DOHH2 (cell line): ENCODE results near the gene SUPT4H1.

Experiments
- H3F3A ChIP-seq: fragments of 200-600 bp; sonication (generic), shearing (Covaris generic); 2 replicates; pipeline ENCODE4 v1.6.0; 2016; ENCODE audit warnings: antibody characterized with exemption, mild to moderate bottlenecking; ENCODE audit not compliant: control insufficient read depth, insufficient read depth
- H3K27ac ChIP-seq: fragments of 200-600 bp; sonication (generic); 2 replicates; pipeline ENCODE4 v1.5.1; 2014; ENCODE audit warnings: low read depth, mild to moderate bottlenecking, low read length, moderate library complexity
- H3K27me3 ChIP-seq: fragments of 200-600 bp; sonication (generic); 2 replicates; pipeline ENCODE4 v1.6.1; 2014; ENCODE audit warnings: mild to moderate bottlenecking, low read length, mixed read lengths; ENCODE audit not compliant: control insufficient read depth
- H3K36me3 ChIP-seq: fragments of 200-600 bp; sonication (generic); 2 replicates; pipeline ENCODE4 v1.6.1; 2014; ENCODE audit warnings: mild to moderate bottlenecking, low read length, moderate library complexity, mixed read lengths; ENCODE audit not compliant: control insufficient read depth
- H3K4me1 ChIP-seq: fragments of 200-600 bp; sonication (generic); 2 replicates; pipeline ENCODE4 v1.6.1; 2014; ENCODE audit warnings: mild to moderate bottlenecking, low read length, mixed read lengths; ENCODE audit not compliant: control insufficient read depth
- H3K4me2 ChIP-seq: fragments of 200-600 bp; sonication (generic); 2 replicates; pipeline ENCODE4 v1.6.0; 2014; ENCODE audit warnings: mild to moderate bottlenecking, low read length, moderate library complexity
- H3K4me3 ChIP-seq: fragments of 200-600 bp; sonication (generic); 2 replicates; pipeline ENCODE4 v1.5.1; 2014; ENCODE audit warnings: mild to moderate bottlenecking, low read length, mixed read lengths
- H3K79me2 ChIP-seq: fragments of 200-600 bp; sonication (generic); 2 replicates; pipeline ENCODE4 v1.6.1; 2014; ENCODE audit warnings: mild to moderate bottlenecking, low read length, mixed read lengths; ENCODE audit not compliant: control insufficient read depth
- H3K9me2 ChIP-seq: fragments of 200-600 bp; sonication (generic); replicated peaks from 2 replicates; pipeline ENCODE4 v1.6.1; 2014; ENCODE audit warnings: mild to moderate bottlenecking, low read length, mixed read lengths; ENCODE audit not compliant: control insufficient read depth
- H3K9me3 ChIP-seq: fragments of 200-600 bp; sonication (generic); 2 replicates; pipeline ENCODE4 v1.6.1; 2014; ENCODE audit warnings: antibody characterized with exemption, low read length, mixed read lengths; ENCODE audit not compliant: control insufficient read depth, insufficient read depth
- H4K20me1 ChIP-seq: fragments of 200-600 bp; sonication (generic); 2 replicates; pipeline ENCODE4 v1.6.0; 2014; ENCODE audit warnings: low read depth, mild to moderate bottlenecking, antibody characterized with exemption, low read length, moderate library complexity; ENCODE audit not compliant: control insufficient read depth, insufficient read depth
- EZH2phosphoT487 ChIP-seq: fragments of 200-600 bp; sonication (generic); IDR thresholded peaks from 2 replicates; pipeline ENCODE4 v1.6.1; 2017; ENCODE audit warnings: borderline replicate concordance, mild to moderate bottlenecking, antibody characterized with exemption, low read length, moderate library complexity, mixed read lengths
- TF ChIP-seq, protein P1 (sequence below): fragments of 200-600 bp; sonication (generic); IDR thresholded peaks from one replicate; pipeline ENCODE4 v1.5.1; 2014; ENCODE audit warnings: antibody characterized with exemption, mild to moderate bottlenecking, low read depth, low read length; ENCODE audit not compliant: poor library complexity, severe bottlenecking

SUPT4H1 gene

DNA sequence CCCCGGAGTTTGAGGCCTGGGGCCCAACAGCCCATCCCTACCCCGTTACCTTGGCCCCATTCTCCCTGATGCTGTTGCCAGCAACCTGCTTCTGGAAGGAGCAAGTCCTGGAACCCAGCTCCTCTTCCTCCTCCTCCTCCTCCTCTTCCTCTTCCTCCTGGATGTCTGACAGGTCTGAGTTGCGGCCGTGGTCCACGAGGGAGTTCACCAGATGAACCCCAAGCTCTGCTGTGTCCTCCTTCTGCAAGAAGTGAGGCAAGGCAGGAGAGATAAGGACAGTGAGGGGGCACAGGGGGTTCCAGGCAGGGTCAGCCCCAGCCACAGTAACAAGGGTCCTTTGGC is 42.1 kb downstream of the SUPT4H1 start:
- no peak for TF ChIP-seq EZH2phosphoT487
- TF ChIP-seq, protein P1, sequence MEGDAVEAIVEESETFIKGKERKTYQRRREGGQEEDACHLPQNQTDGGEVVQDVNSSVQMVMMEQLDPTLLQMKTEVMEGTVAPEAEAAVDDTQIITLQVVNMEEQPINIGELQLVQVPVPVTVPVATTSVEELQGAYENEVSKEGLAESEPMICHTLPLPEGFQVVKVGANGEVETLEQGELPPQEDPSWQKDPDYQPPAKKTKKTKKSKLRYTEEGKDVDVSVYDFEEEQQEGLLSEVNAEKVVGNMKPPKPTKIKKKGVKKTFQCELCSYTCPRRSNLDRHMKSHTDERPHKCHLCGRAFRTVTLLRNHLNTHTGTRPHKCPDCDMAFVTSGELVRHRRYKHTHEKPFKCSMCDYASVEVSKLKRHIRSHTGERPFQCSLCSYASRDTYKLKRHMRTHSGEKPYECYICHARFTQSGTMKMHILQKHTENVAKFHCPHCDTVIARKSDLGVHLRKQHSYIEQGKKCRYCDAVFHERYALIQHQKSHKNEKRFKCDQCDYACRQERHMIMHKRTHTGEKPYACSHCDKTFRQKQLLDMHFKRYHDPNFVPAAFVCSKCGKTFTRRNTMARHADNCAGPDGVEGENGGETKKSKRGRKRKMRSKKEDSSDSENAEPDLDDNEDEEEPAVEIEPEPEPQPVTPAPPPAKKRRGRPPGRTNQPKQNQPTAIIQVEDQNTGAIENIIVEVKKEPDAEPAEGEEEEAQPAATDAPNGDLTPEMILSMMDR, result no peak
- H3K9me2 ChIP-seq, result no peaks in the 10 kb centered on the region
- no peak overlapping the region for H3K4me3 ChIP-seq
- no peaks in the 10 kb centered on the region for H3K27me3 ChIP-seq
- H3K79me2 ChIP-seq, result no peaks in the 10 kb centered on the region
- H4K20me1 ChIP-seq, result no peaks in the 10 kb centered on the region
- no peaks in the 10 kb centered on the region for H3K9me3 ChIP-seq
- no peaks in the 10 kb centered on the region for H3F3A ChIP-seq
- no peak overlapping the region for H3K4me2 ChIP-seq
- no peaks in the 10 kb centered on the region for H3K4me1 ChIP-seq
- H3K36me3 ChIP-seq, result no peaks in the 10 kb centered on the region
- H3K27ac ChIP-seq, result no peak overlapping the region

DNA sequence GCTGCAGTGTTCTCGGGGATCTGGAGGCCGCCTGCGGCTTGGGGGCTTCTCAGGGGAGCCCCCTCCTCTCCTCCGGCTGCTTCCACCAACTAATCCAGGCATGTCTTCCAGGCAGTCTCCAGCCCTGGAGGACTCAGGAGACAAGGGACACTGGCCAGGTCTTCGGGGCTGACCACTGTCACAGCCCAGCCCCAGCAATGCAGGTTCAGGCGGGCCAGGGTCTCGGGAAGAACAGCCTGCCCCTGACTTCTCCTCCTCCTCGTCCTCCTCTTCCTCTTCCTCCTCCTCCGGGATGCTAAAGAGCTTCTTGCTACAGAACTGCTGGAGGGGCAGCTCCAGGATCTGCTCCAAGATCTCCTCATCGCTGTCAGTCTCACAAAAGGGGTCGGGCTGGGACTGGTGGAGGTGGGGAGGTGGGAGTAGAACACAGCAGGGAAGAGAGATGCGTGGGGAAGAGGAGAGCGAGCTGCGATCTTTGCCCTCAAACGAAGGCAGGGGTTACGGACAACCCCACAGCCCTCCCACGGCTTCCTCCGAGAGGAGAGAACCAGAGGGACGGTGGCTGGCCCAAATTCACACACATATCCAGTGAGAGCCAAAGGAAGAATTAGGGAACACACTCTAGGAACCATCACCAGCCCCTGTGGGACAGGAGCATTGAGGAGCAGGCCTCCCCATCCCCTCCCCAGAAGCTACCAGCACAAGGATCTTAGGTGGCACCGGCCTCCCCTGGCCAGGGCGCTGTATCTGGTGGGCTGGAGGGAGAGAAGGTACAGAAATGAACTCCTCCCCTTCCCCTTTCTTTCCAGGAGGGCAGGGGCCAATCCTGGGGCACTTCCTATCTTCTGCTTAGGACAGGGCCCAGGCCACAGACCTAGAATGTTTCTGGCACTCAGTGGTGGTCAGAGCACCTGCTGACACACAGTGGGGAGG is 42.8 kb downstream of the SUPT4H1 start:
- Histone ChIP-seq H3K27ac (no peak overlapping the region), H3K79me2 (no peaks in the 10 kb centered on the region), H3K4me2 (no peak overlapping the region), H3K9me3 (no peaks in the 10 kb centered on the region), H3K4me3 (no peak overlapping the region), H3K9me2 (no peaks in the 10 kb centered on the region), H3K27me3 (no peaks in the 10 kb centered on the region), H3K36me3 (no peaks in the 10 kb centered on the region), H4K20me1 (no peaks in the 10 kb centered on the region), H3K4me1 (no peaks in the 10 kb centered on the region), H3F3A (no peaks in the 10 kb centered on the region)
- TF ChIP-seq EZH2phosphoT487, result no peak
- TF ChIP-seq, protein P1, result no peak

DNA sequence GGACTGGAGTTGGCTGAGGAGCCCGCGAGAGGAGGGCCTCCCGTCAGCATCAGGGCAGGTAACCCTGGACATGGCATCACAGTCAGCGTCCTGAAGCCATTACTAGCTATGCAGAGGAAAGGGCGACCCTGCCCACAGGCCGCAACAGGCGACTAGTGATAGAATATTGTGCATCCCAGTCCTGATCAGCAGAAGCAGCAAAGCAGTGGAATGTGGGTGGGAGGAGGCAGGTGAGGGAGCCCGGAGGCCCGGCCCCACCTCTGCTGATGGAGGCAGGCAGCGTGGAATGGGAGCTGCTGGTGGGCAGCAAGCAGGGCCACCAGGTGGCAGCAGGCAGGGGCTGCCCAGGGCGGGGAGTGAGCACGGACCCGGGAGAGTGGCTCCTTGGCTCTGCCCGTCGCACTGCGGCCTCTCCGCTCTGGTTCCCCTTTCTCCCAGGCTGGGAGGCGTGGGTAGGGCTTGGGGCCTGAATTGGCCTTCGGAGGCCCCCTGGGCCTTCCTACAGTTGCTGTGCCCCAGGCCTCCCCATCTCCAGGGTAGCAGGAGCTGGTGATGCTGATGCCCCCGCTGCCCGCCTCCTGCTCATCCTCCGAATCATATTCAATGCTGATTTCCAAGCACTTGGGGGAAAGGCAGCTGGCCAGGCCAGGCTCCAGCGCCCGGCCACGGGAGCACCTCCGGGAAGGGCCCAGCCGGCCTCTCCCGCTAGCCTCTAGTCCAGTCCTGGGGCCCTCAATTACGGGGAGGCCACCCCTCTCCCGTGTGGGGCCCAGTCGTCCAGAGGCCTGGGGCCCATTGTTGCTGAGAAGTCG is 43.6 kb downstream of the SUPT4H1 start:
- no peaks in the 10 kb centered on the region for H3K27me3 ChIP-seq
- no peaks in the 10 kb centered on the region for H3F3A ChIP-seq
- H3K4me1 ChIP-seq, result no peaks in the 10 kb centered on the region

More for the DNA sequence above, 43.6 kb downstream of the SUPT4H1 start:
- Histone ChIP-seq H3K79me2 (no peaks in the 10 kb centered on the region), H3K9me2 (no peaks in the 10 kb centered on the region), H4K20me1 (no peaks in the 10 kb centered on the region), H3K4me2 (no peak overlapping the region), H3K36me3 (no peaks in the 10 kb centered on the region), H3K27ac (no peak overlapping the region), H3K9me3 (no peaks in the 10 kb centered on the region), H3K4me3 (no peak overlapping the region)
- TF ChIP-seq EZH2phosphoT487, result no peak
- TF ChIP-seq, protein P1, result peak; percentile 39
